Karpas-422 (cell line): ENCODE measurements around the gene ZNF281. TPM values are rescaled to one million over a fixed set of nuclear protein-coding genes. Genes with fewer than 3 reads are reported as not detected.

Experiments
- DNase-seq: peaks from one replicate; pipeline ENCODE4 v3.0.0-alpha.2; 2015
- H2AFZ ChIP-seq: fragments of 200-600 bp; sonication (generic); 2 replicates; pipeline ENCODE4 v1.6.1; 2014; ENCODE audit warnings: antibody characterized with exemption, low read length, mixed read lengths
- H3K27ac ChIP-seq: fragments of 200-600 bp; sonication (generic); 2 replicates; pipeline ENCODE4 v1.5.1; 2014; ENCODE audit warnings: mild to moderate bottlenecking, low read length, moderate library complexity
- H3K27me3 ChIP-seq: fragments of 200-600 bp; sonication (generic); 2 replicates; pipeline ENCODE4 v1.6.1; 2014; ENCODE audit warnings: low read length, mixed read lengths
- H3K36me3 ChIP-seq: fragments of 200-600 bp; sonication (generic); 2 replicates; pipeline ENCODE4 v1.6.1; 2014; ENCODE audit warnings: low read length, mixed read lengths; ENCODE audit not compliant: insufficient read depth
- H3K4me1 ChIP-seq: fragments of 200-600 bp; sonication (generic); 2 replicates; pipeline ENCODE4 v1.6.1; 2014; ENCODE audit warnings: mild to moderate bottlenecking, low read length, mixed read lengths
- H3K4me2 ChIP-seq: fragments of 200-600 bp; sonication (generic); 2 replicates; pipeline ENCODE4 v1.6.1; 2014; ENCODE audit warnings: low read length, low read depth, mild to moderate bottlenecking; ENCODE audit not compliant: poor library complexity, severe bottlenecking
- H3K4me3 ChIP-seq: fragments of 200-600 bp; sonication (generic); 2 replicates; pipeline ENCODE4 v1.5.1; 2014; ENCODE audit warnings: mild to moderate bottlenecking, antibody characterized with exemption, low read length, mixed read lengths
- H3K79me2 ChIP-seq: fragments of 200-600 bp; sonication (generic); 2 replicates; pipeline ENCODE4 v1.6.1; 2014; ENCODE audit warnings: mild to moderate bottlenecking, low read length, mixed read lengths
- H3K9ac ChIP-seq: fragments of 200-600 bp; sonication (generic); 2 replicates; pipeline ENCODE4 v1.6.0; 2014; ENCODE audit warnings: low read length
- H3K9me2 ChIP-seq: fragments of 200-600 bp; sonication (generic), shearing (Covaris generic); replicated peaks from 2 replicates; pipeline ENCODE4 v1.6.0; 2014; ENCODE audit warnings: mild to moderate bottlenecking, low read length, moderate library complexity; ENCODE audit not compliant: insufficient read depth
- H3K9me3 ChIP-seq: fragments of 300-700, 200-600 bp; sonication (generic); 2 replicates; pipeline ENCODE4 v1.6.1; 2014; ENCODE audit warnings: low read length, mixed read lengths
- H4K20me1 ChIP-seq: fragments of 200-600 bp; sonication (generic); 2 replicates; pipeline ENCODE4 v1.6.1; 2014; ENCODE audit warnings: mild to moderate bottlenecking, antibody characterized with exemption, low read length, low read depth; ENCODE audit not compliant: insufficient read depth
- total RNA-seq: library from RNA; depleted of rRNA; stranded (reverse); fragments of >200 nt; shearing (Covaris generic); gene quantifications from 2 replicates; pipeline ENCODE4 v1.2.3, GENCODE V29; 2014; ENCODE audit warnings: low replicate concordance; rRNA removed

Gene ZNF281, protein sequence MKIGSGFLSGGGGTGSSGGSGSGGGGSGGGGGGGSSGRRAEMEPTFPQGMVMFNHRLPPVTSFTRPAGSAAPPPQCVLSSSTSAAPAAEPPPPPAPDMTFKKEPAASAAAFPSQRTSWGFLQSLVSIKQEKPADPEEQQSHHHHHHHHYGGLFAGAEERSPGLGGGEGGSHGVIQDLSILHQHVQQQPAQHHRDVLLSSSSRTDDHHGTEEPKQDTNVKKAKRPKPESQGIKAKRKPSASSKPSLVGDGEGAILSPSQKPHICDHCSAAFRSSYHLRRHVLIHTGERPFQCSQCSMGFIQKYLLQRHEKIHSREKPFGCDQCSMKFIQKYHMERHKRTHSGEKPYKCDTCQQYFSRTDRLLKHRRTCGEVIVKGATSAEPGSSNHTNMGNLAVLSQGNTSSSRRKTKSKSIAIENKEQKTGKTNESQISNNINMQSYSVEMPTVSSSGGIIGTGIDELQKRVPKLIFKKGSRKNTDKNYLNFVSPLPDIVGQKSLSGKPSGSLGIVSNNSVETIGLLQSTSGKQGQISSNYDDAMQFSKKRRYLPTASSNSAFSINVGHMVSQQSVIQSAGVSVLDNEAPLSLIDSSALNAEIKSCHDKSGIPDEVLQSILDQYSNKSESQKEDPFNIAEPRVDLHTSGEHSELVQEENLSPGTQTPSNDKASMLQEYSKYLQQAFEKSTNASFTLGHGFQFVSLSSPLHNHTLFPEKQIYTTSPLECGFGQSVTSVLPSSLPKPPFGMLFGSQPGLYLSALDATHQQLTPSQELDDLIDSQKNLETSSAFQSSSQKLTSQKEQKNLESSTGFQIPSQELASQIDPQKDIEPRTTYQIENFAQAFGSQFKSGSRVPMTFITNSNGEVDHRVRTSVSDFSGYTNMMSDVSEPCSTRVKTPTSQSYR
- total RNA-seq: 21.7 and 31.1 TPM in 2 replicates

DNA sequence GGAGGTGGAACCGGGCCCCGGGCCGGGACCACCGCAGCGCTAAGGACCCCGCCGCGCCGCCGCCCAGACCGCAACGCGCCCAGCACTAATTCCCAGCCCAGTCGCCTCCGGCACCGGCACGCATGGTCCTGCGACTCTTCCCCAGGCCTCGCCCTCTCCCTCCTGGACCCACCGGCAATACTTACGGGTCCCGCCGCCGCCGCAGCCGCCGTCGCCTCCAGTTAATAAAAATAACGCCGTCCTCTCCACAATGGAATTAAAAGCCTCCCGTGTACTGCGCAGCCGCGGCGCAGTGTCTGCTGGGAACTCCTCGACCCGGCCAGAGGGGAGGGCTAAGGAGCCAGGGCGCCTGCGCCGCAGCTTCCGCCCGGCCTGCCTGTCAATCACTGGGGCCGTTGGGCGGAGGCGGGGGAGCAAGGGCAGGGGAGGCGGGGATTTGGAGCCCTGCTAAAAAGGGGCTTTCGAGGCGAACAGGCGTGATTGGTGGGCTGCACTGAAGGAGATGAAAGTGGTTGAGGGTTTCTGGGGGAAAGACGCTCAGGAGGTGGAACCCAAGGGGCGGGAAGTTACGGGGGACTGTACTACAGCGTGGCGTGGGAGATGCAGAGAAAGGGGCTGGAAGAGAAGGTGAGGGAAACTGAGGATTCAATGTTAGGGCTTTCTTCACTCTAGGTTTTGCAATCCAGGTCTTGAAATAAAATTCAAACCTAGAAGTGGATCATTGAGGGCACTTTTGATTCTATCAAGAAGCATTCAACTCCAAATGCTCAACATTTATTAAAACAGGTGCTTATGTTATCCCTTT lies at the start of gene ZNF281:
Gene ZNF281 (minus strand): TSS at position 276 of the 805 bp plus-strand sequence. CDS start 331 bp downstream, outside the sequence.
- Histone ChIP-seq H3K9me3 (no peaks in the 10 kb centered on the region), H4K20me1 (peaks cover 18% of the 10 kb centered on the region; the same call in 1 of the 2 replicates), H3K4me1 (peaks cover 48% of the 10 kb centered on the region), H3K9ac (peak within 1 kb of the TSS; percentile 96), H3K9me2 (no peaks in the 10 kb centered on the region), H3K27ac (peak within 1 kb of the TSS; percentile 58), H2AFZ (peak within 1 kb of the TSS; percentile 85), H3K36me3 (peaks cover 37% of the 10 kb centered on the region), H3K27me3 (no peaks in the 10 kb centered on the region), H3K4me2 (peak within 1 kb of the TSS; percentile 79), H3K79me2 (peaks cover 49% of the 10 kb centered on the region), H3K4me3 (peak within 1 kb of the TSS; percentile 97)
- peak; percentile 98 for DNase-seq

DNA sequence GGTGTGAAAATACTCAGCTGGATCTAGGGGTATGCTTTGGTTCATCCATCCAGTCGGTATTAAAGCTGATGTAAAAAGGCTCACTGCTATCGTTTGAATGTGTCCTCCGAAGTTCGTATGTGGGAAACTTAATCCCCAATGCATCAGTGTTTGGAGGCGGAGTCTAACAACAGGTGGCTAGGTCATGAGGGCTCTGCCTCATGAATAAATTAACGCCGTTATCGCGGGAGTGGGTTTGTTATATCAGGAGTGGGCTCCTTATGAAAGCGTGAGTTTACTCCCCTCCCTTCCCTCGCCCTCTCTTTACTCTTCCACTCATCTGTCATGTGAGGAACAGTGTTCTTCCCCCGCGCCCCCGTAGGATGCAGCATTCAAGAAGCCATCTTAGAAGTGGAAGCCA lies 48.9 kb upstream of the ZNF281 start:
- Histone ChIP-seq H2AFZ (no peak overlapping the region), H3K4me1 (no peaks in the 10 kb centered on the region), H3K27ac (no peak overlapping the region), H3K27me3 (no peaks in the 10 kb centered on the region), H3K36me3 (no peaks in the 10 kb centered on the region), H3K4me3 (no peak overlapping the region), H3K4me2 (no peak overlapping the region), H3K9me2 (no peaks in the 10 kb centered on the region), H3K79me2 (no peaks in the 10 kb centered on the region), H3K9ac (no peak overlapping the region), H4K20me1 (no peaks in the 10 kb centered on the region), H3K9me3 (no peaks in the 10 kb centered on the region)
- DNase-seq: no peak

DNA sequence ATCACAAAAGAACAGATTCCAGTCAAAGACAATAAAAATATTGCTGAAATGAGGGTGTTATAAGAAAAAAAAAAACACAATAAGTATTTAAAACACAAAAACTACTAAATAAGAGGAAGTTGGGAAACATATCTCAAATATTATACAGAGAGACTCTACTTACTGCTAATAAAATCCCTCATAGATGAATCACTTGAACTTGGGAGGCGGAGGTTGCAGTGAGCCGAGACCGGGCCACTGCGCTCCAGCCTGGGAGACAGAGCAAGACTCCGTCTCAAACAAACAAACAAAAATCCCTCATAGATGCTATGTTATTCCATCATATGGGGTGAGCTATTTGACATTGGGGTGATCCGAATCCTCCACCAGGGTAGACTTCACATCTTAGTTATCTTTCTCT lies 48.0 kb upstream of the ZNF281 start:
- Histone ChIP-seq H2AFZ (no peak overlapping the region), H3K79me2 (no peaks in the 10 kb centered on the region), H3K9me2 (no peaks in the 10 kb centered on the region), H3K4me1 (peaks cover 6% of the 10 kb centered on the region), H3K36me3 (no peaks in the 10 kb centered on the region), H3K27ac (no peak overlapping the region), H3K4me2 (no peak overlapping the region), H3K9ac (no peak overlapping the region), H4K20me1 (no peaks in the 10 kb centered on the region), H3K27me3 (no peaks in the 10 kb centered on the region), H3K4me3 (no peak overlapping the region), H3K9me3 (no peaks in the 10 kb centered on the region)
- no peak for DNase-seq

DNA sequence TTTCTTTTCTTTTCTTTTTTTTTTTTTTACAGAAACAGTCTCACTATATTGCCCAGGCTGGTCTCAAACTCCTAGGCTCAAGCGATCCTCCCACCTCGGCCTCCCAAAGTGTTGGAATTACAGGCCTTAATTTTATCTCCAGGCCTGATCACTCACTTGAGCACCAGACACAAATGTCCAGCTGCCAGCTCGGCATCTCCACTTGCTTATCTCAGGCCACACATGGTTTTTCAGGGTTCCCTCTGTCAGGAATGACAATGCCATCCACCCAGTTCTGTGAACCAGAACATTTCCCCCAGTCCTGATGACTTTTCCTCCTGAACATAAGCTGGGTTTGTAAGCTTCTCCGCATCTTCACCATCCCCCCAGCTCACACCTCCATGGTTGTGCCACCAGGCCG lies 44.6 kb upstream of the ZNF281 start:
- Histone ChIP-seq H3K4me3 (no peak overlapping the region), H3K4me1 (peaks cover 6% of the 10 kb centered on the region), H3K9ac (no peak overlapping the region), H3K4me2 (no peak overlapping the region), H3K36me3 (no peaks in the 10 kb centered on the region), H4K20me1 (no peaks in the 10 kb centered on the region), H3K9me3 (no peaks in the 10 kb centered on the region), H3K9me2 (no peaks in the 10 kb centered on the region), H3K27me3 (no peaks in the 10 kb centered on the region), H3K27ac (no peak overlapping the region), H3K79me2 (no peaks in the 10 kb centered on the region), H2AFZ (no peak overlapping the region)
- no peak for DNase-seq

DNA sequence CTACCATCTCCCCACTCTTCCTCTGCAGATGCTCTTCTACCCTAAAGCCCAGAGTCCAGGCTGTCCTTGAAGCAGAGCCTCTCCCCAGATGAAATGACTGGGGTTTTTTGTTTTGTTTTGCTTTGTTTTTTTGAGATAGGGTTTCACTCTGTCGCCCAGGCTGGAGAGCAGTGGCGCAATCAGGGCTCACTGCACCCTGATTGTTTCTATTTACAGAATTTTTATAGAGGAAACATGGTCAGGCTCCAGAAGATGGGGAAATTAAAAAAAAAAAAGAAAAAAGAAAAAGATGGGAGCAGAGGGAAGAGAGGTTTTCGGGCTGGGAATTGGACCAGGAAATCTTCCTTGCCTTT lies 43.7 kb upstream of the ZNF281 start:
- no peaks in the 10 kb centered on the region for H3K36me3 ChIP-seq
- no peak overlapping the region for H3K9ac ChIP-seq
- no peak overlapping the region for H2AFZ ChIP-seq
- no peaks in the 10 kb centered on the region for H3K9me2 ChIP-seq
- H3K4me3 ChIP-seq: no peak overlapping the region
- H3K9me3 ChIP-seq: no peaks in the 10 kb centered on the region
- peaks cover 6% of the 10 kb centered on the region for H3K4me1 ChIP-seq
- no peaks in the 10 kb centered on the region for H3K27me3 ChIP-seq
- H3K79me2 ChIP-seq: no peaks in the 10 kb centered on the region
- H3K4me2 ChIP-seq: peak overlapping the region; percentile 39
- H3K27ac ChIP-seq: no peak overlapping the region
- DNase-seq: no peak
- no peaks in the 10 kb centered on the region for H4K20me1 ChIP-seq

DNA sequence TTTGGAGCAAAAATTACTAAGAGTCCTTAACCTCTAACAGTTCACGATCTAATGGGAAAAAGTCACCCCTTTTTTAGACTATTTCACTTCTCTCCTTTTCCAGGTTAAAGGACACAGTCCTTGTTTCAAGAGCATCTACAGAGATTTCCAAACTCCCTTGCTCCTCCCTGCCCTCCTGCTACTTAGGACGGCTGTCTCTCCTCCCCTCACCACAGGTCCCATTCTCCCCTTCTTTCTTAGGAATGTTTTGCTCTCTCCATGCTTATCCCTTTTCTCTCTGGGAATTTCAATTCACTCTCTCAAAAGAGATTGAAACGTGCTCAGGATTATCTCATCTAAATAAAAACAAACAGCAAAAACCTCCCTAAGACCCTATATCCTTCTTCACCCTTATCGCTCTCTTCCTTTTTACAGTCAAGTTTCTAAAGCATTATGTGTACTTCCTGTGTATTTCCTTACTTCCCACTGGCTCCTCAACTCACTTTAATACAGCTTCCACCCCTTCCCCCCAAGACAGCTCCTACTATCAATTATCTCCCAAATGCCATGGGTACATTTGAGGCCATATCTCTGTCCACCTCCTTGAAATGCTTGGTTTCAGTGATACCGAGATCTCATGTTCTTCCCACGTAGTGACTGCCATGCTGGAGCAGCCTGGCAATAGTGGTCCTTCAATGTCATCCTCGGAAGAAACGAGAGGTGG lies 43.2 kb upstream of the ZNF281 start:
- Histone ChIP-seq H3K4me1 (peaks cover 6% of the 10 kb centered on the region), H3K9me2 (no peaks in the 10 kb centered on the region), H2AFZ (no peak overlapping the region), H3K4me3 (no peak overlapping the region), H3K36me3 (no peaks in the 10 kb centered on the region), H4K20me1 (no peaks in the 10 kb centered on the region), H3K9me3 (no peaks in the 10 kb centered on the region), H3K27me3 (no peaks in the 10 kb centered on the region), H3K79me2 (no peaks in the 10 kb centered on the region), H3K4me2 (peak overlapping the region; percentile 39), H3K9ac (no peak overlapping the region), H3K27ac (no peak overlapping the region)
- no peak for DNase-seq

DNA sequence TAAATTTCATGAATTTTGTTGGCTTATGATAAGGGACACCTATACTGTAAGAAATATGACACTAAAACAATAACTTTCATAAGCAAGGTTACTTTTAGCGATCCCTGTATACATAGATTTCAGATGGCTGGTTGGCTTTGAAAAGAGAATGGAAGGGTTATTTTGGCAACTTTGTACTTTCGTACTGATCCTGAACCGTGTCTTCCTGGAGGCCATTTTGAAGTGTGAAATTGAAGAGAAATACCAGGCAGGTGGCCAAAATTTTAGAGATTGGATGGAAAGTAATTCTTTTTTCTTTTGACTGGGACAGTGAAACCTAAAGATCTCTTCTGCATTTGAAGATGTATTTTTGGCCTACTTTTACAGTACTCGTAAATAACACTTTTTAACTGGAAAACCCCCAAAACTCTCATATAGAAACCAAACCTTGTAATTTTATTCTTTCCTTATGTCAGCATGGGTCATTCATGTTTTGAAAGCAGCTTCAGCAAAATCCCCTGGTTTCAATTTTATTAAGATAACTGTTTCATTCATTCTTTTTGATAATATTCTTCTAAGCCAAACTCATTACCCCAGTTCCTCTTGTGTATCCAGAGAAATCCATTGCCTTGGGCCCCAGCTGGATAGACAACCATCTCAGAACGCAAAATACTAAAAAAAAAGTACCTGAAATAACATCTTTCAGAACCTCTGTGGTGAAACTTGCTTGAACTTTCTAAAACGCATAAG lies 38.4 kb upstream of the ZNF281 start:
- H3K9me3 ChIP-seq: no peaks in the 10 kb centered on the region
- H3K4me2 ChIP-seq: no peak overlapping the region
- no peak overlapping the region for H3K27ac ChIP-seq
- H3K4me1 ChIP-seq: peaks cover 3% of the 10 kb centered on the region
- H3K79me2 ChIP-seq: no peaks in the 10 kb centered on the region
- no peak overlapping the region for H3K9ac ChIP-seq
- no peak for DNase-seq
- H3K36me3 ChIP-seq: no peaks in the 10 kb centered on the region
- H4K20me1 ChIP-seq: no peaks in the 10 kb centered on the region
- no peak overlapping the region for H3K4me3 ChIP-seq
- H3K27me3 ChIP-seq: no peaks in the 10 kb centered on the region
- no peaks in the 10 kb centered on the region for H3K9me2 ChIP-seq
- H2AFZ ChIP-seq: no peak overlapping the region
